Hepatocyte (in vitro differentiated cells): ENCODE data around the gene CPOX. TPM values are rescaled to one million over a fixed set of nuclear protein-coding genes. Genes with fewer than 3 reads are reported as not detected.

Experiments used
- DNase-seq: peaks from one replicate; pipeline ENCODE4 v3.0.0-alpha.2; 2016; ENCODE audit warnings: low spot score
- H2AFZ ChIP-seq: fragments of 200-600 bp; sonication (generic); 2 replicates; pipeline ENCODE4 v1.6.0; 2016; ENCODE audit warnings: antibody characterized with exemption, mild to moderate bottlenecking
- H3K27ac ChIP-seq: fragments of 200-600 bp; sonication (generic); 2 replicates; pipeline ENCODE4 v1.5.1; 2016; ENCODE audit warnings: mild to moderate bottlenecking
- H3K27me3 ChIP-seq: fragments of 200-600 bp; sonication (generic); 2 replicates; pipeline ENCODE4 v1.6.1; 2016
- H3K36me3 ChIP-seq: fragments of 200-600 bp; sonication (generic); replicated peaks from 2 replicates; pipeline ENCODE4 v1.5.1; 2016; ENCODE audit warnings: low read depth; ENCODE audit not compliant: insufficient read depth
- H3K4me1 ChIP-seq: fragments of 200-600 bp; sonication (generic); 2 replicates; pipeline ENCODE4 v1.5.1; 2016; ENCODE audit warnings: mild to moderate bottlenecking, moderate library complexity; ENCODE audit not compliant: insufficient read depth
- H3K4me2 ChIP-seq: fragments of 200-600 bp; sonication (generic); 2 replicates; pipeline ENCODE4 v1.6.0; 2016
- H3K4me3 ChIP-seq: fragments of 200-600 bp; sonication (generic); 2 replicates; pipeline ENCODE4 v1.5.1; 2016; ENCODE audit warnings: mild to moderate bottlenecking
- H3K79me2 ChIP-seq: fragments of 200-600 bp; sonication (generic); 2 replicates; pipeline ENCODE4 v1.6.0; 2017; ENCODE audit warnings: mild to moderate bottlenecking
- H3K9me2 ChIP-seq: fragments of 200-600 bp; sonication (generic); replicated peaks from 2 replicates; pipeline ENCODE4 v1.6.0; 2017; ENCODE audit warnings: mild to moderate bottlenecking; ENCODE audit not compliant: insufficient read depth
- H3K9me3 ChIP-seq: fragments of 200-600 bp; sonication (generic); 2 replicates; pipeline ENCODE4 v1.5.1; 2016; ENCODE audit warnings: low read depth, mild to moderate bottlenecking
- H4K20me1 ChIP-seq: fragments of 200-600 bp; sonication (generic); 2 replicates; pipeline ENCODE4 v1.6.0; 2016; ENCODE audit warnings: mild to moderate bottlenecking; ENCODE audit not compliant: insufficient read depth, poor library complexity, severe bottlenecking
- EZH2 ChIP-seq: fragments of 200-600 bp; sonication (generic); IDR thresholded peaks from 2 replicates; pipeline ENCODE4 v1.6.1; 2016; ENCODE audit warnings: antibody characterized with exemption, mild to moderate bottlenecking, borderline replicate concordance
- EZH2phosphoT487 ChIP-seq: fragments of 200-600 bp; sonication (generic); IDR thresholded peaks from one replicate; pipeline ENCODE4 v1.6.1; 2018; ENCODE audit warnings: antibody characterized with exemption, mild to moderate bottlenecking, low read depth, moderate library complexity; ENCODE audit not compliant: unreplicated experiment, severe bottlenecking
- WGBS: methylation state at CpG from one replicate; pipeline ENCODE4 v1.1.6; 2016; ENCODE audit warnings: low lambda C conversion rate; ENCODE audit errors: missing lambda C conversion rate; 5-methylcytosine and 5-hydroxymethylcytosine counted together
- polyA plus RNA-seq: library from polyadenylated mRNA; unstranded; fragments of >200 nt; fragmentation: Nextera tagmentation; extraction: Ambion mirVana; gene quantifications from 2 replicates; pipeline ENCODE4 v1.2.1, GENCODE V29; 2016
- total RNA-seq: library from RNA; depleted of rRNA; stranded (reverse); fragments of >200 nt; gene quantifications from 2 replicates; pipeline ENCODE4 v1.2.3, GENCODE V29; 2014
- TF ChIP-seq, protein P1 (sequence below): fragments of 200-600 bp; sonication (generic); IDR thresholded peaks from 2 replicates; pipeline ENCODE4 v1.5.1; 2016; ENCODE audit warnings: antibody characterized with exemption, mild to moderate bottlenecking; ENCODE audit not compliant: poor library complexity

CPOX gene
- total and polyA plus RNA-seq, 2 experiments from 2014 or later = 14.3 to 30.1 TPM

DNA sequence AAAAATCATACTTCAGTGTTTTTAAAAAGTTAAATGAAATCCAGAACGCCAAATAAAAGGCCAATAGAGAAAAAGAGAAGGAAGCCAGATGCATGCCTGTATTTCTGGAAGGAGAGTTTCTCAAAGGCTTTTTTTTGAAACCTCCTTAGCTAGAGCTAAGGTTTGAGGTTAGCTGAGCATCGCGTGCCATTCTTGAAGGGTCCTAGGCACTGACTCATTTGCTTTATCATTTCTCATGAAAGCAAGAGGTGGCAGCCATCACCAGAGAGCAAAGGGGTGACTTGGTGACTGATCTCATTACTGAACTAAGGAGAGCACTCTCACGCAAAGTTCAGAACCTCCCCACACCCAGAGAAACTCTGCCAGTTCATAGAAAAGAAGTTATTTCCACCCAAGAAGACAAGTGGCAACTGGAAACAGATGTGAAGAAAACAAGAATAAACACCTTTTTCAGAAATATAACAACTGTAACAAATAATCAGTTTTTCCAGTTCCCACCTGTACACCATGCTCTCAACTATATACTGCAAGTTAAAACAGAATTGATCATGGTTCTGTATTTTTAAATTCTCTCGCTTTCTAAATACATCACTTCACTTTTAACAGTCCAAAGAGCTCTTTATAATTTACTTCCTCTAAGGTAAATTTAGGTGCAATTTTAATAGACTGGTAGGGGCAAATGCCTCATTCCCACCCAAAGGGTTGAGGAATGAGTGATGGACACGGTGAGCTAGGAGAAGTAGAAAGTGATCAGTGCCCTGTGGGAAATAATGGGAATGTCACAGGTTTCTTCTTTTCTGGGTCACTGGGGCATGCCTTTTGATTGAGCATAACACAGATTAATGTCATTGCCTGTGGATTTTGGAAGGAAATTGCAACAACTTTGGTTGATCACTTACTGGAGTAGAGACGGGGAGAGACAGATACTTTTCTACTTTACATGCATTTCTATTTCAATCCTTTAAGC is 37.0 kb downstream of the CPOX start:
- 92% methylated on average over 7 of the region's 7 CpGs for WGBS
- H3K27ac ChIP-seq = no peak overlapping the region
- no peaks in the 10 kb centered on the region for H3K36me3 ChIP-seq
- no peaks in the 10 kb centered on the region for H3K9me3 ChIP-seq
- H3K79me2 ChIP-seq = no peaks in the 10 kb centered on the region
- H3K9me2 ChIP-seq = no peaks in the 10 kb centered on the region
- H4K20me1 ChIP-seq = no peaks in the 10 kb centered on the region
- no peak for DNase-seq
- no peak for TF ChIP-seq EZH2
- TF ChIP-seq EZH2phosphoT487 = no peak
- TF ChIP-seq, protein P1, sequence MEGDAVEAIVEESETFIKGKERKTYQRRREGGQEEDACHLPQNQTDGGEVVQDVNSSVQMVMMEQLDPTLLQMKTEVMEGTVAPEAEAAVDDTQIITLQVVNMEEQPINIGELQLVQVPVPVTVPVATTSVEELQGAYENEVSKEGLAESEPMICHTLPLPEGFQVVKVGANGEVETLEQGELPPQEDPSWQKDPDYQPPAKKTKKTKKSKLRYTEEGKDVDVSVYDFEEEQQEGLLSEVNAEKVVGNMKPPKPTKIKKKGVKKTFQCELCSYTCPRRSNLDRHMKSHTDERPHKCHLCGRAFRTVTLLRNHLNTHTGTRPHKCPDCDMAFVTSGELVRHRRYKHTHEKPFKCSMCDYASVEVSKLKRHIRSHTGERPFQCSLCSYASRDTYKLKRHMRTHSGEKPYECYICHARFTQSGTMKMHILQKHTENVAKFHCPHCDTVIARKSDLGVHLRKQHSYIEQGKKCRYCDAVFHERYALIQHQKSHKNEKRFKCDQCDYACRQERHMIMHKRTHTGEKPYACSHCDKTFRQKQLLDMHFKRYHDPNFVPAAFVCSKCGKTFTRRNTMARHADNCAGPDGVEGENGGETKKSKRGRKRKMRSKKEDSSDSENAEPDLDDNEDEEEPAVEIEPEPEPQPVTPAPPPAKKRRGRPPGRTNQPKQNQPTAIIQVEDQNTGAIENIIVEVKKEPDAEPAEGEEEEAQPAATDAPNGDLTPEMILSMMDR = no peak
- H3K27me3 ChIP-seq = no peaks in the 10 kb centered on the region
- no peak overlapping the region for H3K4me3 ChIP-seq
- peaks cover 1% of the 10 kb centered on the region for H3K4me1 ChIP-seq
- H3K4me2 ChIP-seq = no peak overlapping the region
- no peak overlapping the region for H2AFZ ChIP-seq

- Histone ChIP-seq H3K9me2 (no peaks in the 10 kb centered on the region), H3K4me1 (peaks cover 6% of the 10 kb centered on the region), H3K4me3 (no peak overlapping the region), H3K27ac (no peak overlapping the region), H3K9me3 (no peaks in the 10 kb centered on the region), H3K27me3 (no peaks in the 10 kb centered on the region), H2AFZ (no peak overlapping the region), H3K79me2 (no peaks in the 10 kb centered on the region), H3K36me3 (no peaks in the 10 kb centered on the region), H3K4me2 (no peak overlapping the region), H4K20me1 (no peaks in the 10 kb centered on the region)
- TF ChIP-seq EZH2phosphoT487 = no peak
- TF ChIP-seq, protein P1 = no peak
- no peak for TF ChIP-seq EZH2
- WGBS = 67% methylated on average over 4 of the region's 4 CpGs
- no peak for DNase-seq
These were observed 38.4 kb downstream of the CPOX start for GRCh38 chr3:98555025-98555379.

DNA sequence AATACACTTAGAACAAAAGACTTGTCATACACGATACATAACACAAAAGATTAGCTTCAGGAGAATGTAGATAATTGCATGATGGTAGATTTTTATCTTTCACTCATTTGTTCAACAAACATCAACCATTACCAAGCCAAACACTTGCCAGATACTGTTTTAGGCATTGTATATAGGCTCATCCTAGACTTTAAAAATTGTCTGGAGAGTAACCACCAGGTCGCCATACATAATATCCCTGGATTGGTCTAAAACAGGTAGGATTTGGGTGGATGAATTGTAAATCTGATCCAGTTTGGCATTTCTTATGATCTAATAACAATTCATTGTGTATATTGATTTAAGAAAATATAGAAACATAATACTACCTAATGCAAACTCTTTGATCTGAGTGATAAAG is 38.8 kb downstream of the CPOX start:
- no peak overlapping the region for H3K27ac ChIP-seq
- no peaks in the 10 kb centered on the region for H4K20me1 ChIP-seq
- no peak for DNase-seq
- TF ChIP-seq EZH2 (no peak), EZH2phosphoT487 (no peak)
- TF ChIP-seq, protein P1 = no peak
- H3K4me3 ChIP-seq = no peak overlapping the region
- no peak overlapping the region for H3K4me2 ChIP-seq
- no peaks in the 10 kb centered on the region for H3K79me2 ChIP-seq
- H2AFZ ChIP-seq = no peak overlapping the region
- H3K9me2 ChIP-seq = no peaks in the 10 kb centered on the region
- peaks cover 6% of the 10 kb centered on the region for H3K4me1 ChIP-seq
- 91% methylated on average over 2 of the region's 2 CpGs for WGBS
- H3K36me3 ChIP-seq = no peaks in the 10 kb centered on the region
- no peaks in the 10 kb centered on the region for H3K27me3 ChIP-seq
- no peaks in the 10 kb centered on the region for H3K9me3 ChIP-seq
